ENCODE measurements around the gene USP37.

USP37 gene

GRCh38 chr2:218401890-218402289 lies 166.3 kb downstream of the USP37 start:
- DNase-seq (ENCODE audit: low spot score), result no peak

- DNase-seq (ENCODE audit: low spot score), result no peak
Observed at GRCh38 chr2:218400930-218401881, 166.9 kb downstream of the USP37 start.

All from globus pallidus (tissue), 1 donor.